Endothelial cell of umbilical vein (primary cell): ENCODE data around the gene CFAP57. TPM values are rescaled to one million over a fixed set of nuclear protein-coding genes. Genes with fewer than 3 reads are reported as not detected.

ENCODE experiments used
- BruUV-seq: library from RNA; stranded (reverse); fragments of 400-500 nt; replicated peaks from 2 replicates; lab custom pipeline; 2021; lab: Mats Ljungman, UMichigan
- CTCF ChIA-PET: fragments of 300-600, 350-600 bp; sonication (Branson Sonifier 250); formaldehyde crosslinking; loops from one replicate; lab custom pipeline; 2021; ENCODE audit warnings: antibody characterized with exemption, inconsistent platforms; lab: Charles Lee
- POLR2A ChIA-PET: fragments of 300-600, 350-600 bp; sonication (Branson Sonifier 250); formaldehyde crosslinking; loops from one replicate; lab custom pipeline; 2021; ENCODE audit warnings: antibody characterized with exemption, inconsistent platforms; lab: Charles Lee
- DNase-seq: peaks from one replicate; pipeline ENCODE4 v3.0.0-alpha.2; 2011; ENCODE audit warnings: low read depth, low spot score
- FAIRE-seq: peaks from 2 replicates; lab custom pipeline; 2011; peaks lifted over from hg19 to GRCh38; lab: Jason Lieb, UNC
- H2AFZ ChIP-seq: 2 replicates; pipeline ENCODE4 v1.6.0; 2012; ENCODE audit warnings: low read depth, low read length, control low read depth, inconsistent platforms
- H3K27ac ChIP-seq: 2 replicates; pipeline ENCODE4 v1.5.1; 2011; ENCODE audit warnings: low read depth, mild to moderate bottlenecking, control low read depth, low read length, moderate library complexity; ENCODE audit not compliant: insufficient read depth
- H3K27me3 ChIP-seq, 2 experiments: 2 replicates each; pipeline versions ENCODE4 v1.6.0 to v1.6.1; 2011; ENCODE audit warnings: low read length in 2 of 2, mixed read lengths in 1 of 2; ENCODE audit not compliant: control insufficient read depth in 2 of 2, insufficient read depth in 2 of 2
- H3K36me3 ChIP-seq, 2 experiments: 2 replicates in 1 of 2; 3 replicates in 1 of 2; pipeline ENCODE4 v1.5.1; 2011; ENCODE audit warnings: low read length in 2 of 2, mild to moderate bottlenecking in 1 of 2, moderate library complexity in 1 of 2; ENCODE audit not compliant: control insufficient read depth in 2 of 2, insufficient read depth in 2 of 2; ENCODE audit errors: extremely low read depth in 1 of 2
- H3K4me1 ChIP-seq: 3 replicates; pipeline ENCODE4 v1.5.1; 2011; ENCODE audit warnings: mild to moderate bottlenecking, low read length; ENCODE audit not compliant: control insufficient read depth, insufficient read depth; ENCODE audit errors: extremely low read depth
- H3K4me2 ChIP-seq: 2 replicates; pipeline ENCODE4 v1.6.1; 2011; ENCODE audit warnings: low read length, control low read depth, mixed read lengths; ENCODE audit not compliant: insufficient read depth
- H3K4me3 ChIP-seq, 3 experiments: fragments of 200-600 bp in 1 of 3; sonication (generic), shearing (Covaris generic) in 1 of 3; replicated peaks in 1 of 3; 2 replicates each; pipeline ENCODE4 v1.5.1; 2011 to 2016; ENCODE audit warnings: control low read depth in 3 of 3, low read length in 3 of 3, mild to moderate bottlenecking in 2 of 3, inconsistent platforms in 1 of 3, low read depth in 1 of 3, moderate library complexity in 1 of 3; ENCODE audit not compliant: insufficient read depth in 1 of 3
- H3K79me2 ChIP-seq: 2 replicates; pipeline ENCODE4 v1.6.0; 2012; ENCODE audit warnings: low read length, inconsistent platforms; ENCODE audit not compliant: control insufficient read depth, insufficient read depth
- H3K9ac ChIP-seq: replicated peaks from 2 replicates; pipeline ENCODE3; 2011; ENCODE audit warnings: low read length, control low read depth; ENCODE audit not compliant: insufficient read depth; ENCODE audit errors: extremely low read depth
- H3K9me1 ChIP-seq: replicated peaks from 3 replicates; pipeline ENCODE4 v1.6.0; 2011; ENCODE audit warnings: mild to moderate bottlenecking, low read length; ENCODE audit not compliant: control insufficient read depth, insufficient read depth; ENCODE audit errors: extremely low read depth
- H3K9me3 ChIP-seq: replicated peaks from 2 replicates; pipeline ENCODE4 v1.5.1; 2012; ENCODE audit warnings: low read length, inconsistent platforms; ENCODE audit not compliant: control insufficient read depth, insufficient read depth
- H4K20me1 ChIP-seq: replicated peaks from 2 replicates; pipeline ENCODE3; 2011; ENCODE audit warnings: mild to moderate bottlenecking, low read length; ENCODE audit not compliant: control insufficient read depth, insufficient read depth; ENCODE audit errors: extremely low read depth
- CTCF ChIP-seq, 2 donors: IDR thresholded peaks; 1 replicate in 1 of 2; 2 replicates in 1 of 2; pipeline ENCODE4 v1.5.1; 2011; ENCODE audit warnings: low read length in 2 of 2, mild to moderate bottlenecking in 2 of 2, moderate library complexity in 2 of 2, control low read depth in 1 of 2, inconsistent platforms in 1 of 2, low read depth in 1 of 2; ENCODE audit not compliant: insufficient read depth in 1 of 2; ENCODE audit errors: extremely low read depth in 1 of 2
- POLR2A ChIP-seq: IDR thresholded peaks from 2 replicates; pipeline ENCODE4 v1.6.1; 2012; ENCODE audit warnings: low read depth, mild to moderate bottlenecking, control low read depth, low read length
- dilution Hi-C: fragments of 300-500 bp; cut with MboI; formaldehyde crosslinking; loops from one replicate; pipeline ENCODE4 v1.15.0; 2019; ENCODE audit warnings: low sequenced_read_pairs; ENCODE audit not compliant: extremely low pct_ligation_motif_present
- intact Hi-C: fragments of 100-400 bp; cut with micrococcal nuclease; formaldehyde crosslinking; loops from one replicate; pipeline ENCODE4 v1.10.0; 2022
- microRNA-seq: library from miRNA; unstranded; fragments of <30 nt; microRNA quantifications from one replicate; pipeline ENCODE4 v1.2.0, GENCODE V29; 2021; ENCODE audit warnings: borderline number of aligned reads, borderline replicate concordance
- polyA plus RNA-seq, 4 experiments: library from polyadenylated mRNA; depleted of rRNA in 3 of 4; stranded (reverse) in 3 of 4; unstranded in 1 of 4; fragments of >200 nt; gene quantifications; 2 replicates each; pipeline versions ENCODE4 v1.2.1 to v1.2.3, GENCODE V29; 2011 to 2012; ENCODE audit warnings: missing spikeins in 1 of 4
- small RNA-seq: library from RNA; depleted of rRNA; stranded (forward); fragments of <200 nt; gene quantifications from one replicate; pipeline ENCODE3, GENCODE V24; 2012; ENCODE audit warnings: low replicate concordance, low read depth; ENCODE audit not compliant: insufficient read depth, insufficient read length
- total RNA-seq: library from RNA; stranded (reverse); gene quantifications from 2 replicates; pipeline ENCODE4 v1.2.3, GENCODE V29; 2021

CFAP57 gene
- total and polyA plus RNA-seq, 2 donors (not counting 3 experiments of a cell fraction or from before 2014, with no cell fraction given), result 0.88 to 0.91 TPM

GRCh38 chr1:43303471-43304313 is 131.6 kb downstream of the CFAP57 start:
- H3K9me3 ChIP-seq, result no peaks in the 10 kb centered on the region
- peaks cover 22 to 39% of the 10 kb centered on the region in 2 experiments for H3K36me3 ChIP-seq
- TF ChIP-seq CTCF (IDR thresholded peaks at IDR 0.05; ENCODE audit: extremely low read depth in 1 of 2, insufficient read depth in 1 of 2, low read depth in 1 of 2, low read length in 2 of 2) (no peak), POLR2A (peak; percentile 50)
- H3K27ac ChIP-seq, result peak overlapping the region; percentile 15
- peak overlapping the region; percentile 98 for H3K4me2 ChIP-seq
- CTCF ChIA-PET, result interaction anchor here (0.6 to 3.3 kb wide), 12 partner anchors 9 to 132 kb away, joined by 3 to 32 read pairs (median 4); partner anchors contain the start of genes CDC20, CFAP57 and EBNA1BP2
- peaks cover 76% of the 10 kb centered on the region for H3K79me2 ChIP-seq
- DNase-seq (peak; percentile 26), FAIRE-seq (no peak)
- intact Hi-C loops, result loop anchor here (2.0 to 5.0 kb wide), 2 partner anchors 111 to 169 kb away; no protein-coding TSS in a partner anchor
- POLR2A ChIA-PET, result interaction anchor here (0.9 to 2.2 kb wide), 4 partner anchors 9 to 71 kb away, joined by 3 to 15 read pairs (median 5); no protein-coding TSS in a partner anchor
- H3K9ac ChIP-seq, result peak overlapping the region; percentile 96
- H3K4me3 ChIP-seq, result peak overlapping the region in 2 of 3 experiments; percentile 76 to 96
- H4K20me1 ChIP-seq, result no peaks in the 10 kb centered on the region
- H3K9me1 ChIP-seq, result no peaks in the 10 kb centered on the region
- BruUV-seq, result no TSS peak
- H2AFZ ChIP-seq, result no peak overlapping the region
- H3K27me3 ChIP-seq, result no peaks in the 10 kb centered on the region
- dilution Hi-C loops, result no loop called here
- peaks cover 37% of the 10 kb centered on the region for H3K4me1 ChIP-seq

Small RNA genes within 50 kb of the gene (microRNA-seq; reads per million reads assigned to microRNA genes)
- not detected for gene MIR6733

Small RNA genes within 50 kb of the gene (small RNA-seq; reads per million reads assigned to genes)
- gene RNA5SP46, result not detected

Other genes with a start within 250 kb of the CFAP57 start
- 38.7 and 42.2 TPM in 2 replicates for gene SLC2A1, start 213.5 kb upstream of the CFAP57 start, total RNA-seq
- 46.5 and 52.5 TPM in 2 replicates for gene SLC2A1, start 213.5 kb upstream of the CFAP57 start, polyA plus RNA-seq
- gene EBNA1BP2, start within 50 bp of the CFAP57 start, total RNA-seq, result 104 and 105 TPM in 2 replicates
- 32.1 and 47.8 TPM in 2 replicates for gene EBNA1BP2, start within 50 bp of the CFAP57 start, polyA plus RNA-seq
- gene TMEM125, start 97.7 kb downstream of the CFAP57 start, total RNA-seq, result not detected in 2 replicates
- gene TMEM125, start 97.7 kb downstream of the CFAP57 start, polyA plus RNA-seq, result 0.06 and 0.17 TPM in 2 replicates
- gene C1orf210, start 113.3 kb downstream of the CFAP57 start, total RNA-seq, result not detected in 2 replicates
- gene C1orf210, start 113.3 kb downstream of the CFAP57 start, polyA plus RNA-seq, result not detected in 2 replicates
- gene TIE1, start 128.7 kb downstream of the CFAP57 start, total RNA-seq, result 562 and 620 TPM in 2 replicates
- gene TIE1, start 128.7 kb downstream of the CFAP57 start, polyA plus RNA-seq, result 531 and 629 TPM in 2 replicates
- 0.18 and 0.24 TPM in 2 replicates for gene MPL, start 165.5 kb downstream of the CFAP57 start, total RNA-seq
- gene MPL, start 165.5 kb downstream of the CFAP57 start, polyA plus RNA-seq, result 0.13 and 0.14 TPM in 2 replicates
- 156 and 170 TPM in 2 replicates for gene CDC20, start 186.7 kb downstream of the CFAP57 start, total RNA-seq
- gene CDC20, start 186.7 kb downstream of the CFAP57 start, polyA plus RNA-seq, result 129 and 130 TPM in 2 replicates
- gene ELOVL1, start 195.7 kb downstream of the CFAP57 start, total RNA-seq, result 126 and 134 TPM in 2 replicates
- gene ELOVL1, start 195.7 kb downstream of the CFAP57 start, polyA plus RNA-seq, result 303 and 353 TPM in 2 replicates
- gene MED8, start 217.5 kb downstream of the CFAP57 start, total RNA-seq, result 41.9 and 45.6 TPM in 2 replicates
- 15.9 and 19.6 TPM in 2 replicates for gene MED8, start 217.5 kb downstream of the CFAP57 start, polyA plus RNA-seq
- gene SZT2, start 217.6 kb downstream of the CFAP57 start, total RNA-seq, result 49.9 and 50.3 TPM in 2 replicates
- 11.4 TPM in 2 replicates for gene SZT2, start 217.6 kb downstream of the CFAP57 start, polyA plus RNA-seq